GM18907 (cell line): ENCODE data around the gene MARCHF4.

Experiments used
- ATAC-seq: cut with Tn5 transposase; IDR thresholded peaks from one replicate; pipeline ENCODE4 v1.9.1; 2021; ENCODE audit warnings: mild to moderate bottlenecking, moderate library complexity; ENCODE audit not compliant: unreplicated experiment

The MARCHF4 gene

DNA sequence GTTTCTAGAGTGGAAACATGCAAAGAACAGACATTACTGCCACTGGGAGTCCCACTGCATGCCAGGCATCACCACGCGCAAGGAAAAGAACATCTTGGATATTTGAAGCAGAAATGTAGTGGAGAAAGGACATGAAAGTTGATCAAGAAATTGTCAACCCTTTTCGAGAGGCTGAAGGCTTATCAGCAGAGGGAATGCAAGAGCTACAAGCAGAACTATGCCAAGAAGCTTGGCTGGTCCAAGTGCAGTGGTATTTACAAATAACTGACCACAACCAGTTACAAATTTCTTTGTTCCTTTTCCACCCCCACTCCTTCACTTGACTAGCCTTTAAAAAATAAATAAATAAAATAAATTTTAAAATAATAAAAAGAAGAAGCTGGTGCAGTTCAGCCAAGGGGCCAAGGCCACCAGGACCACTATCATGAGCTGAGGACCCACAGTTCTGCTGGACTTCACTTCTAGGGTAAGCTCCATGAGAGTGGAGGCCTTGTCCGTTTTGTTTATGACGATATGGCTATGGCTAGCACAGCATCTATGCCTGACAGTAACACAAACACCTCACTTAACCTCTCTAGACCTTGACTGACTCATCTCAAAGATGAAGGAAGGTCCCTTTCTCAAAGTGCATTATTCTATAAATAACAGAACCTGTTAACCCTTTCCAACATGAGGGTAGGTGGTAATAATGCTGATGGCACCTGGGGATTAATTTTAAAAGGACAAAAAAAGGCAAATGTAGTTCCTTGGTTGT lies 20.9 kb downstream of the MARCHF4 start:
- no peak for ATAC-seq

DNA sequence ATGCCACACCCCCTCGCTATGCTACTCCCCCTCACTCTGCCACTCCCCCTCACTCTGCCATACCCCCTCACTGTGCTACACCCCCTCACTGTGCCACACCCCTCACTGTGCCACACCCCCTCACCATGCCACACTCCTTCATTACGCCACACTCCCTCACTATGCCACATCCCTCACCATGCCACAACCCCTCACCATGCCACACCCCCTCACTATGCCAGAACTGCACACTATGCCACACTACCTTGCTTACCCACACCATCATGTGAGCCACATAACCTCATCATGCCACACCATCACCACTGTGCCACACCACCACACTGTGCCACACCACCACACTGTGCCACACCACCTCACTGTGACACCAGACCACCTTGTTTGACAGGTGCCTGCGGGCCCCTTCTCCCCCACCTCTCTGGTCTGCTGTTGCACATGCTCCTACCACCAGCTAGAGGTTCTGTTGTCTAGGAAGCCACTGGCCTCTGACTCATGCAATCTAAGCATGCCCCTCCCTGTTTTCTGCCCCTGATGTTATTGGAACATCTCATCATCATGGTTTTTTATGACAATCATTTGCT lies 22.0 kb downstream of the MARCHF4 start:
- no peak for ATAC-seq

DNA sequence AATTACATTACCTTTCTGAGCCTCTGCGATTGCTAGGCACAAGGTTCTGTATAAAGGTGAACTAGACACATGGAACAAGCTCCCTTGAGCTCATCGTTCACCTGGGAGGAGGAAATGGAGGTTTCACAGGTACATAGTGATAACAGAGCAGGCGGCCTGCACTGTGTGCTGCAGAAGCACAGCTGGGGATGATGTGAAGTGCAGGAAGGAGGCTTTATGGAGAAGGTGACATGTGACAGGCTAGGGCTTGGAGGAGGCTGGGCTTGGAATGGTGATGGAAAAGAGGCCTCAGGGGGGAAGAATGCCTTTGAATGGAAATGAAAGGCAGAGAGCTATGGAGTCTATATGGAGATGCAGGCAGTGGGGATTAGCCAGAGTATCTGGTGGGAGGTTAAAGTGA lies 22.9 kb downstream of the MARCHF4 start:
- ATAC-seq: no peak

DNA sequence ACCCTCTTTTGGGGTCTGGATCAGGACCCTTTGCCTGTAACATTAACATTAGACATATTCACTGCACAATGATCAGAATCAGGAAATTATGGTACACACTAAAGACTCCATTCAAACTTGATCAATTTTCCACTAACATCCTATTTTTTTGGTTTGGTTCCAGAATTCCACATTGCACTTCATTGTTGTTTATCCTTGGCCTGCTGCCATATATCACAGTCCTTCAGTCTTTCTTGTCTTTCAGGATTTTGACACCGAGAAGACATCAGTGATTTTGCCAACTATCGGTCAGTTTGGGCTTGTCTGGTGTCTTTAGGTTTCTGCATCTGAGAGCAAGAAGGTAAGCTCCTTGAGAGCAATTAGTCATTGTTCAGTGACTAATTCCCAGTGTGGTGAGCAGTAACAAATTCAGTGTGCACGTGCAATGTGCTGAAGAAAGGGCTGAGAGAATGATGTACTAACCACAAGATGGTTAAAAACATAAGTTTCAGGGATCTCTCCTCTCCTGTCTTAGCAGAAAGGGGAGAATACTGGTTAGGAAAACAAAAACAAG lies 23.5 kb downstream of the MARCHF4 start:
- no peak for ATAC-seq

DNA sequence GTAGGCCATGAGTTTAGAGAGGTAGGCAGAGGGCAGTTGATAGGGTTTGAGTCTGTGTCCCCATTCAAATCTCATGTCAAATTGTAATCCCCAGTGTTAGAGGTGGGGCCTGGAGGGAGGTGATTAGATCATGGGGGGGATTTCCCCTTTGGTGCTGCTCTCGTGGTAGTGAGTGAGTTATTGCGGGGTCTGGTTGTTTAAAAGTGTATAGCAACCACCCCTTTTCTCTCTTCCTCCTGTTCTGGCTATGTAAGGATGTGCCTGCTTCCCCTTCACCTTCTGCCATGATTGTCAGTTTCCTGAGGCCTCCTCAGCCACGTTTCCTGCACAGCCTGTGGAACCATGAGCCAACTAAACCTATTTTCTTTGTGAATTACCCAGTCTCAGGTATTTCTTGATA lies 25.5 kb downstream of the MARCHF4 start:
- ATAC-seq: no peak

DNA sequence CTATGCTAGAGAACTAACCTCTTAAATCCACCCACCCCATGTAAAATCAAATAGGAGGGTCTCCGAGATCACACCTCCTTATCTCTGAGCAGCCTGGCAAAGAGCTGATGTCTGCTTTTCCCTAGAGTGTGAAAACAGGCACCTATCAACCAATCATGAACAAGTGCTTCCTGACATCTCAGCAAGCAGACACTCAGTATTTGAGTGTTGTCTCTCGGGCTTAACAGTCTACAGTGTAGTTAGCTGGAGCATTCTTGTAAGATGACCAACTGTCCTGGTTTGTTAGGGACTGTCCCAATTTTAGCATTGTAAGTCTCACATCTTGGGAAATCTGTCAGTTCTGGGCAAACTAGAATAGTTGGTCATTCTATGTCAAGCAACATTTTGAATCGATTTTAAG lies 26.4 kb downstream of the MARCHF4 start:
- ATAC-seq: no peak

DNA sequence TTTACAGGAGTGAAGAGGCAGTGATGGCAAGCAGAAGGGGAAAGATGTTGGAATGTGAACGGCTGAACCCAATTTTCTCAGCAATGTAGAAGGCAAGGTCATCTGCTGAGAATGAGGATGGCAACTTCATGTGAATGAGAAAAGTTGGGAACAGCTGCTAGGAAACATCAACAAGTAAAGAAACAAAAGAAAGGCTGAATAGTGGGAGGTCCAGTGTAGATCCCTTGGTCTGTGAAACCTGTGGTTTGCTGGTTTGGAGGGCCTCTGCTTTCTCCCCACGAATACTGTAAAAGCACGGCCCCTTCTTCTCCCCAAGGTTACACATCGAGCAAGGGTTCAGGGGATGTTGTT lies 27.4 kb downstream of the MARCHF4 start:
- ATAC-seq: no peak

DNA sequence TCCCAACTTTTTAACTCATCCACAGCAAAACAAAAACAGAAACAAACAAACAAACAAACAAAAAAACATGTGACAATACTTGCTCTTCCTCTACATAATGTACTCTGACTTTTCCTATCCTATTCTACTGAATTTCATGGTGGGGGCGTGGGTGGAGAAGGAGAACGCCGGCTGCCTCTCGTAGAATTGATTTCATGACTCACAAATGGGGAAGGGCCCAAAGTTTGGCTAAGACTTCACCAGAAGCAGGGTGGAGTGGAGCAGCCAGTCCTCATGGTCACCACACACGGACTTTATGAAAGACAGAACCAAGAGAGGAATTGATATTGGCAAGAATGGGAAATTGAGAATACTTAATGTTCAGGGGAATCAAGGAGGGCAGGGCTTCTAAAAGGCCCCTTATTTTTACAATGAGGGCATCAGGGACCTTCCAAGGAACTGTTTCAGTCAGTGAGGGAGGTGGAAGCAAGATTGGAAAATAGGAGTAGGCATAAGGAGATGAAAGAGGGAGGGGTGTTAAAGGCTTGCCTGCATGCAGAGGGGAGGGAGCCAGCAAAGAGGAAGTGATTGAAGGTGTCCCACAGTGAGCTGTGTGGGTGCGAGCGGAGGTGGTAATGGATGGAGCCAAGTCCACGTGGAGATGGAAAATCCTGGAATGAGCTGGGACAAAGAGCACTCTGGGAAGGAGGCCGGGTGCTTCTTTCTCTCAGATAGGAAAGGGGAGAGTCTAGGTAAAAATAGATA lies 27.9 kb downstream of the MARCHF4 start:
- no peak for ATAC-seq

DNA sequence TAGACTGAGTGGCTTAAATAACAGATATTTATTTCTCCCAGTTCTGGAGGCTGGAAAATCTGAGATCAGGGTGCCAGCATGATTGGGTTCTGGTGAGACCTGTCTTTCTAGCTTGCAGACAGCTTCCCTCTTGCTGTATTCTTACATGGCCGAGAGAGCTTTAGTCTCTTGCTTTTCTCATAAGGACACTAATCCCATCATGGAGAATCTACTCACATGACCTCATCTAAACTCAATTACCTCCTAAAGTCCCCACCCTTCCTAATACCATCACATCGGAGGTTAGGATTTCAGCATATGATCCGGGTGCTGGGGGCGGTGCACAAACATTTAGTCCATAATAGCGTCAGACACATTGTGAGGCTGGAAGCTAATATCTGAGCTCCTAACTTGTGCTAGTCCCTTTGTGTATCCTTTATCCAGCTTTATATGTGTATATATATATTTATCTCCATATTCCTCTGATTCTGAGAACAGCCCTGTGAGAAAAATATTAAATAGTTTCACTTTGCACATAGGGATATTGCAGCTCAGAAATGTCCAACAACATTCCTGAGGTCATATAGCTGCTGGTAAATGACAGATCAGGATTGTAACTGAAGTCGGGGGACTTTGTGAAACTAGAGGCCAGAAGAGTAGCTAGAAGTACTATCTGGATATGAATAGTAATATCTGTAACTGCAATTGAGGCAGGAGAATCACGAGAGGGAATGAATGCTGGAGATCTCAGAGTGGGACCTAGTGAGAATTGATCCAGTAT lies 28.9 kb downstream of the MARCHF4 start:
- no peak for ATAC-seq

DNA sequence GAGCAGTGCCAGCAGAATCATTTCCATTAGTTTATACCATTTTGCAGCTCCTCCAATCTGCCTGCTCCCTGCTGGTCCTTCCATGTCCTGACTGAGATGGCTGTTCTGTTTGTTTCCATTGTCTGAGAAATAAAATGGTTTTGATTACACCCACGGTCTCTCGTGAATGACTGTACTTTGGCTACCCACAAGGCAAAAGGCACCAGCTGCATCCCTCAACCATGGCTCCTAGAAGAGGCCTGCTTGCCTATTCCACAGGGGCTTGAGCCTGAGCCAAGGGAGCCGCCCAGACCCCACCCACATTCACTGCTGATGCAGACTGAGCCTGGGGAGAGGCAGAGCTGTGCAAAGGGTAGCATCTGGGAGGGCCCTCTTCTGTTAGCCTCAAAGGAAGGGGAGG lies 31.2 kb downstream of the MARCHF4 start:
- ATAC-seq: no peak

DNA sequence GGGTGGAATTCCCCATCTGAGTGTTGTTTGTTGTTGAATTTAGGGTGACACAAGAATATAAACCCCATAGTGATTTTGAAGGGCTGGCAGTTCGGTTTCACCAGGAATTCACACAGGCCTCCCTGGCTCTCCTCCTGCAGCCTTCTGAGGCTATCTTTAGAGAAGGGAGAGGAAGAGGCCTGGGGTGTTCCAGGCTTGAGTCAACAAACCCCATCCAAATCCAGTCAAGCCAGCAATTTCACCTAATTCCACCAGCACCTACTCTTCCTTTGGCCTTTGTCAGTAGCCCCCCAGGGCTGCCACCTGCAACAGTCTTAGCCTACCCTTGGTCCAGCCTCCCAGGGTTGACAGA lies 32.0 kb downstream of the MARCHF4 start:
- ATAC-seq: no peak

DNA sequence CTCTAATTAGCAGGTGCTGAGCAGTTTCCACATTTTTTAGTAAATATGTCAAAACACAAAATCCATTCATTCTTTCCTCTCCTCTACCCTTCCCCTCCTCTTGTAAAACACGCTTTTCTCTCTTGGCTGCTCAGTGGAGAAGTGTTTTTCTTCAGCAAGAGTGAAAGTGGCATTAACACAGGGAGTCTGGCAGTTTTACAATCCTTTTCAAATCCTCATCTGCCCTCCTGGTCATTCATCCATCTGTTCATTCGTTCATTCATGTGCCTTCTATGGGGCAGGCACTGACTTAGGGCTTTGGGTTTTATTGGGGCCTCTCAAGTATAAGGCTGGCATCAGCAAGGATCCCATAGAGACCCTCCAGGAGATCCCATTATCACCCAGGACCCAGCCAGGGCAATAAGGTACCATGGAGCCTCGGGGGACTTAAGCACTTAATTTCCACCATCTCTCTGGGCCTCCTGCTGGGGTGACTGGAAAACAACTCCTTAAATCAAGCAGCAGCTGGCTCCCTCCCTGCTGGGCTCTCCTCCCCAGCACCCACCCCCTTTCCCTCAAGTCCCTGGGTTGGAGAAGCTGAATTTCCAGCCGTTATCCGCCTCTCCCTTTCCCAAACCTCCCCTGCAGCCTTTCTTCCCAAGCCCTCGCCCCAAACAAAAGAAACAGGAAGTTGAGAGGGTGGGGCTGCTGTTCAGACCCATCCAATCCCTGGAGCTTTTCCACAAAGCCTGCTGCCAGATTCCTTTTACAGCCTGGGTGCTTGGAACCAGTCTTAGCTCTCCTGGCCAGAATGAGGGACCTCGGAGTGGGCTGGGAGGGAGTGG lies 32.6 kb downstream of the MARCHF4 start:
- no peak for ATAC-seq

DNA sequence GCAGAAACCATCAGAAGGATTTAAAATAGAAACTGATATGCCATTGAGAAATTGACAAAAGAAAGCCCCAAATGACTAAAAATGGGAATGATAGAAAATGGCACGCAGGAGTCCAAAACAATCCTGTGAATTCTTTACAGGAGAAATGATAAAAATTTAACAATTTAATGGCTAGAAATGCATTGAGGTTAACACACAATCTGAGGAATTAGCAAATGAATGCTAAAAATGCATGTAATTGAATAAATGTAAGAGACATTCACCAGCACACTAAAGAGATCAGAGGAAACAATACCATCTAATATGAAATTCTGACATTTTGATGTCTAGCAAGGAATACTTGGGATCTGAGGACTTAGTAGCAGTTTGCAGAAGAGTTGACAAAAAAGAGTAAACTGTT lies 37.0 kb downstream of the MARCHF4 start:
- ATAC-seq: no peak

DNA sequence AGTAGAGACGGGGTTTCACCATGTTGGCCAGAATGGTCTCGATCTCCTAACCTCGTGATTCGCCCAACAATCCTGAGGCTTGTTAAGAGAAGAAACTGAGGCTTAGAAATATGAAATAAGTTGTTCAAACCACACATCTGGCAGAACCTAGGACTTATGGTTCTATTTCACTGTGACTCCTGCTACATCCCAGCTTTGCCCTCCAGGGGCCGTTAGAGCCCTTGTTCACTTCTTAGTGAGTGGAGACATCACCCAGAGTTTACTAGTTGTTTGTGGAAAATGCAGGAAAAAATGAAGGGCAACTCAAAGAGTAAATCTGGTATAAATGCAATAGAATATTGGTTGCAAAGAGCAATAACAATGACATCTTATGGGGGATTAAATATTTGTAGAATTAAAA lies 43.9 kb downstream of the MARCHF4 start:
- no peak for ATAC-seq

DNA sequence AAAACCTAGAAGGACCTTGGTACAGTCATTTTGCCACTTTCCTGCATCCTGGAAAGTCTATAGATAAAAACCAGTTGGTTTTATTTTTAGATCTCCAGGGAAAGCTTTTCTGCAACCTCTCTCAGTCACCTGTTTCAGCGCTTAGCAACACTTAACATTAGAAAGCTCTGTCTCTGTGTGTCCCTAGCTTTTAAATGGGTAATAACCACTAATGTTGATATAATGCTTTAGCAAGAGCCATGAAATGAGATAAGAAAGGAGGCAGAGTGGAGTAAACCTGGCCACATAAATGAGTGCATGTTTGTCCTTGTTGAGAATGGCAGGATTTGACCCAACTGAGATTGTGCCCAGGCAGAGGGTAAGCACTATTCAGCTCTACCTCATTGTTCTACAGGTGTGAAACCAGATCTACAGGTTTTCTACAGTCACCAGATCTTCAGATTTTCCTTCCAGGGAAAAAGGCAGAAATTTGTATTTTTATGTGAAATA lies 44.8 kb downstream of the MARCHF4 start:
- no peak for ATAC-seq
